ENCODE data around the gene RELN. TPM values are rescaled to one million over a fixed set of nuclear protein-coding genes. Genes with fewer than 3 reads are reported as not detected.

The RELN gene
- total and polyA plus RNA-seq, 11 donors = 0.16 to 3.5 (median 1.3) TPM

- no peak for DNase-seq
- WGBS, 4 donors = 77 to 85% (median 81%) methylated on average over 4 of the region's 4 CpGs
- no peak overlapping the region for H3K27ac ChIP-seq
- no peak overlapping the region for H3K4me3 ChIP-seq
- peaks cover 0 to 7% (median 0%) of the 10 kb centered on the region in 12 donors for H3K9me3 ChIP-seq
- TF ChIP-seq, protein P1, sequence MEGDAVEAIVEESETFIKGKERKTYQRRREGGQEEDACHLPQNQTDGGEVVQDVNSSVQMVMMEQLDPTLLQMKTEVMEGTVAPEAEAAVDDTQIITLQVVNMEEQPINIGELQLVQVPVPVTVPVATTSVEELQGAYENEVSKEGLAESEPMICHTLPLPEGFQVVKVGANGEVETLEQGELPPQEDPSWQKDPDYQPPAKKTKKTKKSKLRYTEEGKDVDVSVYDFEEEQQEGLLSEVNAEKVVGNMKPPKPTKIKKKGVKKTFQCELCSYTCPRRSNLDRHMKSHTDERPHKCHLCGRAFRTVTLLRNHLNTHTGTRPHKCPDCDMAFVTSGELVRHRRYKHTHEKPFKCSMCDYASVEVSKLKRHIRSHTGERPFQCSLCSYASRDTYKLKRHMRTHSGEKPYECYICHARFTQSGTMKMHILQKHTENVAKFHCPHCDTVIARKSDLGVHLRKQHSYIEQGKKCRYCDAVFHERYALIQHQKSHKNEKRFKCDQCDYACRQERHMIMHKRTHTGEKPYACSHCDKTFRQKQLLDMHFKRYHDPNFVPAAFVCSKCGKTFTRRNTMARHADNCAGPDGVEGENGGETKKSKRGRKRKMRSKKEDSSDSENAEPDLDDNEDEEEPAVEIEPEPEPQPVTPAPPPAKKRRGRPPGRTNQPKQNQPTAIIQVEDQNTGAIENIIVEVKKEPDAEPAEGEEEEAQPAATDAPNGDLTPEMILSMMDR (IDR thresholded peaks at IDR 0.05) = no peak
- TF ChIP-seq POLR2A (IDR thresholded peaks at IDR 0.05) = no peak
- intact Hi-C loops (cut with DNase I) = loop anchor here in 1 of 10 donors (10.0 kb wide), 2 partner anchors 55 to 65 kb away; no protein-coding TSS in a partner anchor
- no peaks in the 10 kb centered on the region for H3K36me3 ChIP-seq
- ATAC-seq = no peak
- peaks cover 0 to 3% (median 0%) of the 10 kb centered on the region in 9 donors for H3K27me3 ChIP-seq
- no peaks in the 10 kb centered on the region for H3K4me1 ChIP-seq
Measured at GRCh38 chr7:103679151-103680132, 310.0 kb downstream of the RELN start.

- WGBS, 4 donors = 93 to 96% (median 94%) methylated on average over 2 of the region's 2 CpGs
- Histone ChIP-seq H3K4me3 (no peak overlapping the region), H3K27me3 (no peaks in the 10 kb centered on the region), H3K4me1 (no peaks in the 10 kb centered on the region), H3K36me3 (no peaks in the 10 kb centered on the region), H3K27ac (no peak overlapping the region), H3K9me3 (no peaks in the 10 kb centered on the region)
- TF ChIP-seq, protein P1 (IDR thresholded peaks at IDR 0.05) = no peak
- TF ChIP-seq POLR2A (IDR thresholded peaks at IDR 0.05) = no peak
- ATAC-seq (no peak), DNase-seq (no peak)
- intact Hi-C loops (cut with DNase I) = no loop called here
Measured at GRCh38 chr7:103668279-103668941, 321.0 kb downstream of the RELN start.

GRCh38 chr7:103666326-103666725, 323.1 kb downstream of the RELN start:
- Histone ChIP-seq H3K36me3 (no peaks in the 10 kb centered on the region), H3K4me3 (no peak overlapping the region), H3K9me3 (no peaks in the 10 kb centered on the region), H3K27ac (no peak overlapping the region), H3K4me1 (no peaks in the 10 kb centered on the region), H3K27me3 (no peaks in the 10 kb centered on the region)
- intact Hi-C loops (cut with DNase I) = no loop called here
- no peak for DNase-seq
- no peak for ATAC-seq
- TF ChIP-seq, protein P1 (IDR thresholded peaks at IDR 0.05) = no peak
- TF ChIP-seq POLR2A (IDR thresholded peaks at IDR 0.05) = no peak
- 76 to 91% (median 83%) methylated on average over 1 of the region's 1 CpG for WGBS, 4 donors

- H3K9me3 ChIP-seq = no peaks in the 10 kb centered on the region
- 76 to 86% (median 83%) methylated on average over 1 of the region's 1 CpG for WGBS, 4 donors
Measured at GRCh38 chr7:103664577-103664976, 324.9 kb downstream of the RELN start.

More at GRCh38 chr7:103664577-103664976, 324.9 kb downstream of the RELN start:
- Histone ChIP-seq H3K27me3 (no peaks in the 10 kb centered on the region), H3K4me1 (no peaks in the 10 kb centered on the region), H3K36me3 (no peaks in the 10 kb centered on the region), H3K27ac (no peak overlapping the region), H3K4me3 (no peak overlapping the region)
- TF ChIP-seq, protein P1 (IDR thresholded peaks at IDR 0.05) = no peak
- TF ChIP-seq POLR2A (IDR thresholded peaks at IDR 0.05) = no peak
- no peak for DNase-seq
- ATAC-seq = no peak
- intact Hi-C loops (cut with DNase I) = no loop called here

Data from heart left ventricle (tissue), 16 donors.